ENCODE measurements around the gene AGR3.

DNA sequence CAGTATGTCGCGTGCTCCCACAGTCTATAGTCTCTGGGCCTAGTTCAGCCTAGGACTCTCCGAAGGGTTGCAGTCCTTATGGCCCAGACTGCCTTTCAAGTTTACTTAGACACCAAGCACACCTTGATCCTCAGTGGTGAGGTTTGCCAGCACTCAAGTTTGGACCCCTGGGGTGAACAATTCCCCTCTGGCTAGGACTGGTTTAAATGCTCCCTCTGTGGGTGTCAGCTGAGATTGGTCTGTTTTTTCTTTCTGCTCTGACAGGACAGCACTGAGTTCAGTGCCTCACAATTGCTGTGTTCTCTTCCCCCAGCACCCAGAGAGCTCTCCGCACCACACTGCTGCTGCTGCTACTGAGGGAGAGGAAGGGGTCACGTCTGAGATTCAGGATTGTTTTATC lies 31.9 kb upstream of the AGR3 start:
- TF ChIP-seq, protein P1, sequence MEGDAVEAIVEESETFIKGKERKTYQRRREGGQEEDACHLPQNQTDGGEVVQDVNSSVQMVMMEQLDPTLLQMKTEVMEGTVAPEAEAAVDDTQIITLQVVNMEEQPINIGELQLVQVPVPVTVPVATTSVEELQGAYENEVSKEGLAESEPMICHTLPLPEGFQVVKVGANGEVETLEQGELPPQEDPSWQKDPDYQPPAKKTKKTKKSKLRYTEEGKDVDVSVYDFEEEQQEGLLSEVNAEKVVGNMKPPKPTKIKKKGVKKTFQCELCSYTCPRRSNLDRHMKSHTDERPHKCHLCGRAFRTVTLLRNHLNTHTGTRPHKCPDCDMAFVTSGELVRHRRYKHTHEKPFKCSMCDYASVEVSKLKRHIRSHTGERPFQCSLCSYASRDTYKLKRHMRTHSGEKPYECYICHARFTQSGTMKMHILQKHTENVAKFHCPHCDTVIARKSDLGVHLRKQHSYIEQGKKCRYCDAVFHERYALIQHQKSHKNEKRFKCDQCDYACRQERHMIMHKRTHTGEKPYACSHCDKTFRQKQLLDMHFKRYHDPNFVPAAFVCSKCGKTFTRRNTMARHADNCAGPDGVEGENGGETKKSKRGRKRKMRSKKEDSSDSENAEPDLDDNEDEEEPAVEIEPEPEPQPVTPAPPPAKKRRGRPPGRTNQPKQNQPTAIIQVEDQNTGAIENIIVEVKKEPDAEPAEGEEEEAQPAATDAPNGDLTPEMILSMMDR (IDR thresholded peaks at IDR 0.05; ENCODE audit: insufficient read depth, low read length, poor library complexity, severe bottlenecking) = no peak
- TF ChIP-seq EZH2phosphoT487 (conservative IDR thresholded peaks at IDR 0.05; ENCODE audit: low read length) = no peak

All from SU-DHL-6 (cell line).